GM19452 (cell line): ENCODE data around the gene NCAPD2.
A peak's percentile ranks its signal among the peaks of the same experiment; 100 is the strongest.
"Not testable (repeated sequence)": the region's sequence is repeated elsewhere in the genome, so short reads cannot be mapped to it uniquely, and the experiment has no call there.

Experiments
- ATAC-seq: cut with Tn5 transposase; IDR thresholded peaks from one replicate; pipeline ENCODE4 v1.9.1; 2021; ENCODE audit not compliant: unreplicated experiment

NCAPD2 gene

GRCh38 chr12:6489449-6489848 is 4.5 kb upstream of the NCAPD2 start:
- ATAC-seq, result no peak

- not testable (repeated sequence) for ATAC-seq
These were observed 3.2 kb upstream of the NCAPD2 start for GRCh38 chr12:6490673-6491072.

DNA sequence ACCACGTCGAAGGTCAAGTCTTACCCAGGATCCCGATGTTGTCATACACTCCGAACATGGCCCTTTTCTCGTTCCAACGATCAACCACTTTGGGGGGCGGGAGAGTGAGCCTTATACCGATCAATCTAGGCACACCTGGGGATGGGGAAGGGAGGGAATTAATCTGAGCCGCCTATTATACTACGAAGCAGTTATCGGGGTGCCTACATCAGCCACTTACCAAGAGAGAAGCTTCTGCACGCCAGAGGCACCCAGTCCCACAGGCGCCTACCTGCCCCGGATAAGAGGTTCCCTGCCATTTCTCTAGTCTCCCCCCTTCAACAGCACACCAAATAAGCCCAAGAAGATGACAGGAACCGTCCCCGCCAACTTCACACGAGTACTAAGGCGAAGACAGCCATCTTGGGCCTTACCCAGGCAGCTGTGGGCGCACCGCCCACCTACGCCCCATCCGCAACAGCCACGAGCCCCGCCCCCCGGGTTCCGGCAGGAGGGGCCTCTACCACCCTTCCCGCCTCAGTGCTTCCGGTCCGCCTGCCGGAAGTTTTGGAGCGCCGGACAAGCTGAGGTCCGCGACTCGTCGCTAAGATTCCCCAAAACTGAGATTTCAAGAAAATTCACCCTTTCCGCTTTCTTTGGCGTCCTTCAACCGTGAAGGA is 935 bp upstream of the NCAPD2 start, which contains the start of gene MRPL51:
Gene MRPL51, minus strand, starts transcription at position 425 of the 659 bp plus-strand sequence. Its CDS starts 126 bp downstream, at position 299.
- peak; percentile 59 for ATAC-seq

DNA sequence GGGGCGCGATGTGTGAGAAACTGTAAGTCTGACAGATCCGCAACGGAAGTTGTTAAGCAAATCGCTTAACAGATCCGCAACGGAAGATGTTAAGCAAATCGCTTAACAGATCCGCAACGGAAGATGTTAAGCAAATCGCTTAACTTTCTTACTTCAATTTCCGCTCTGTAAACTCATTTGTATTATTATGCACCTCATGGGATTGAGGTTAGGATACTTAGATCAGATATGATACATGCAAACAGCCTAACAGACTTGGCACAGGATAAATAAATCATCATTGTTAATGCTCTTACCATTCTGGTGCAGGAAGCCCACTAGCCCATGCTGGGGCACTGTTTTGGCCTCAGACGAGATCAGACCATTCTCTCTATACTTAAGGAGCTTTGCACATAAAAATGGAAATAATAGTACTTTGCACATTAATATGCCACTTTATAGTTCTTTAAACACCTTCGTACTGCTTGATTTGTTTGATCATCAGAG is 399 bp downstream of the NCAPD2 start:
- ATAC-seq, result no peak

DNA sequence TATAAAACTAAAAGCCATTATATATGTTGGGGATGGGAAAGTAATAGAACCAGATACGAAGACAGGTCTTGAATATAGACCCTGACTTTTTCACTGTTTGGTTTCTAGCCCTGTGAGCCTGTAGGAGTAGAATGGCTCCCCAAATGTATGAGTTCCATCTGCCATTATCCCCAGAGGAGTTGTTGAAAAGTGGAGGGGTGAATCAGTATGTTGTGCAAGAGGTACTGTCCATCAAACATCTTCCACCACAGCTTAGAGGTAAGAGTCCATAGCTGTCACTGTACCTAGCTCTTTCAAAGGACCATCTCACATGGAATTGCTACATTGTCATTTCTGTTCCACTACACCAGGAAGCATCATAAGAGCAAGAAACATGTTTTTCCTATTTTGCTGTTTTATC is 1.1 kb downstream of the NCAPD2 start:
- ATAC-seq, result no peak

- ATAC-seq, result not testable (repeated sequence)
These were observed 3.4 kb downstream of the NCAPD2 start for GRCh38 chr12:6497291-6497690.

GRCh38 chr12:6500466-6500865 is 6.6 kb downstream of the NCAPD2 start:
- no peak for ATAC-seq

GRCh38 chr12:6507102-6507998 is 13.4 kb downstream of the NCAPD2 start:
- ATAC-seq, result no peak

GRCh38 chr12:6508087-6508486 is 14.2 kb downstream of the NCAPD2 start:
- no peak for ATAC-seq

GRCh38 chr12:6520186-6520585 is 26.3 kb downstream of the NCAPD2 start:
- no peak for ATAC-seq

DNA sequence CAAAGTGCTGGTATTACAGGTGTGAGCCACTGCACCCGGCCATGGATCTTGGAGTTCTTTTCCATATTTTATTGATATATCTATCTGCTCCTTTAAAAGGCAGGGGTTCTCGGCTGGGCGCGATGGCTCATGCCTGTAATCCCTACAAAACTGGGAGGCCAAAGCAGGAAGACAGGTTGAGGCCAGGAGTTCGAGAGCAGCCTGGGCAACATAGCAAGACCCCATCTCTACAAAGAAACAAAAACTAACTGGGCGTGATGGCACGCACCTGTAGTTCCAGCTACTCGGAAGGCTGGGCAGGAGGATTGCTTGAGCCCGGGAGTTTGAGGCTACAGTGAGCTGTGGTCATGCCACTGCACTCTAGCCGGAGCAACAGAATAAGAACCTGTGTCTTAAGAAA is 28.3 kb downstream of the NCAPD2 start:
- ATAC-seq, result no peak

DNA sequence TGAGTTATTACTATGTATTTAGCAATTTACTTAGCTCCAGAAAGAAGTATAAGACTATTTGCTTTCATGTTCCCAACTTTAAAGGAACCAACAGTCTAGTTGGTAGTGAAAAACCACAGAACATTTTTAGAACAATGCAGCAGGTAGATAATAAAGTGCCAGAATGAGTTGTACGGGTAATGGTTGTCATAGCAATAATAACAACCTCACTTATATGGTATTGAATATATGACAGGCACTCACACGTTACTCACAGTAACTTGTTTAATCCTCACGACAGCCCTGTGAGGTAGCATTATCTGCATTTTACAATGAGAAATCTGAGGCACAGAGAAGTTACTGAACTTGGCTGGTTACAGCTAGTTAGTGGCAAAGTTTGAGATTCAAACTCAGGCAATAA is 29.8 kb downstream of the NCAPD2 start:
- no peak for ATAC-seq

DNA sequence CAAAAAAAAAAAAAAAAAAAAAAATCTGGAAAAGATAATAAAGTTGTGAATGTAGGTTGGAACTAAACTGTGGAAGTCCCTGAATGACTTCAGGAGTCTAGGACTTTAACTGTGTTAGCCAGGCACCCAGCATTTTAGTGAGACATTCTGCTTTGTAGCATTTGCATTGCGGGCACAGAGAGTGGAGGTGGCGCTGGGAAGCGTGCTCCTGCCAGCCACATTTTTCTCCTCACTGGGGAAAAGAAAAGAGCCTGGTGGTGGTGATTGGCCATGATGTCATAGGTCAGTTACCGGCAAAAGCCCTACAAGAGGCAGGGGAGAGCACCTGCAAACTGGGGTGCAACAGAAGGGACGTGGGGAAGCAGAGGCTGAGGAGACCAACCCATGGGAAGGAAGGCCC is 30.7 kb downstream of the NCAPD2 start:
- ATAC-seq, result no peak

- ATAC-seq, result no peak
These were observed 32.3 kb downstream of the NCAPD2 start for GRCh38 chr12:6526201-6526600.

- no peak for ATAC-seq
These were observed 33.0 kb downstream of the NCAPD2 start for GRCh38 chr12:6526766-6527525.

- ATAC-seq, result no peak
These were observed 33.8 kb downstream of the NCAPD2 start for GRCh38 chr12:6527711-6528110.

- ATAC-seq, result no peak
These were observed 34.8 kb downstream of the NCAPD2 start for GRCh38 chr12:6528539-6529235.

- ATAC-seq, result no peak
These were observed 35.4 kb downstream of the NCAPD2 start for GRCh38 chr12:6529291-6529737.

DNA sequence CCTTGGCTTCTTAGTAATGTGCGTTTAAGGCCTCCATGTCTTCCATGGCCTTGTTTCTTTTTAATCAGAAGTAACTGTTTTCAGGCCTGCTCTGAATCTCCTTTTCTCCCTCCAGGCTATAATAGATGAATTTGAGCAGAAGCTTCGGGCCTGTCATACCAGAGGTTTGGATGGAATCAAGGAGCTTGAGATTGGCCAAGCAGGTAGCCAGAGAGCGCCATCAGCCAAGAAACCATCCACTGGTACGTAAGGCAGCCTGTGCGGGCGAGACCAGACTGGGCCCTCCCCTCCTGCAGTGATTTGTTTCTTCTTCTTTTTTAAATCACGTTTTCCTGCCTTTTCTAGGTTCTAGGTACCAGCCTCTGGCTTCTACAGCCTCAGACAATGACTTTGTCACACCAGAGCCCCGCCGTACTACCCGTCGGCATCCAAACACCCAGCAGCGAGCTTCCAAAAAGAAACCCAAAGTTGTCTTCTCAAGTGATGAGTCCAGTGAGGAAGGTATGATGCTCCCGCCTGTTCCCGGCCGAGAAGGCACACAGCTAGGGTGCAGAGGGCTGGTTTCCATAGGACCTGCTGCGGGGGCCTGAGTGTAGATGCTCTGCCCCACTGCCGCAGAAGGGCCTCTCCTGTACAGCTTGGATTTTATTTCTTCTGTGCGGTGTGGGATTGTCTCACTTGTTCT is 36.8 kb downstream of the NCAPD2 start:
- ATAC-seq, result no peak
